HTERT RPE-1 (cell line): ENCODE results near the gene SLC25A26.
"Not testable (repeated sequence)": the region's sequence is repeated elsewhere in the genome, so short reads cannot be mapped to it uniquely, and the experiment has no call there.

Experiments used
- in situ Hi-C: fragments of 300-500 bp; cut with MboI; formaldehyde crosslinking; loops from 4 replicates; pipeline ENCODE4 v1.14.3; 2020; ENCODE audit warnings: low sequenced_read_pairs

The SLC25A26 gene

DNA sequence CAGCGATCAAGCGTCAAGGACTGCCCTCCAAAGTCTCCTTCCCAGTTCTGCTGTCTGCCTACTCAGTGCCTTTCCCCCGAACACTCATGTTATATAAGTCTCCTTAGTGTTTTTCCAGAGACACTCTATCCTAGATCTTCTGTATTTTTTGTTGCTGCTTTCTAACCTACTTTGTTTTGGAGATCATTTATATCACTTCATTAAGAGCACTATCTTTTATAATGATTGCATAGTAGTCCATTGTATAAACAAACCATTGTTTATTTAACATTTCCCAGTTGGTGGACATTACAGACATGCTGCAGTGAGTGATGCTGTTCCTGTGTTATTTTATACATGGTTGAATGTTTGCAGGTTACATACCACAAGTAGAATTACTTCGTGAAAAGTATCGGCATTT, 47.1 kb downstream of the SLC25A26 start:
- in situ Hi-C loops, result loop anchor here (25.0 kb wide), 1 partner anchor 544 kb away; no protein-coding TSS in a partner anchor

DNA sequence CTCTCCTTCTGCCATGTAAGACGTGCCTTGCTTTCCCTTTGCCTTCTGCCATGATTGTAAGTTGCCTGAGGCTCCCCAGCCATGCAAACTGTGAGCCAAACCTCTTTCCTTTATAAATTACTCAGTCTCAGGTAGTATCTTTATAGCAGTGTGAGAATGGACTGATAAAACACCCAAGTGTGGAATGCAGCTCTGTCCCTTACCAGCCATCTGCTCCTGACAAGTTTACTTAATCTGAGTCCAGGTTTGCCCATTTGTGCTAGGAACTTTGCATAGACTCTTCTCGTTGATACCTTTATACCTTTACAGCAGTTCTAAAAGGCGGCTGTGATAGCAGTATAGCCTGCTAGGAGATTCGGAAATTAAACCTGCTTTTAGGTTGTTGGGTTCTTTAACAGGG, 48.1 kb downstream of the SLC25A26 start:
- in situ Hi-C loops, result loop anchor here (25.0 kb wide), 1 partner anchor 543 kb away; no protein-coding TSS in a partner anchor

GRCh38 chr3:66269411-66269810, 48.6 kb downstream of the SLC25A26 start:
- in situ Hi-C loops, result loop anchor here (25.0 kb wide), 1 partner anchor 543 kb away; no protein-coding TSS in a partner anchor

GRCh38 chr3:66270288-66270687, 49.5 kb downstream of the SLC25A26 start:
- in situ Hi-C loops, result loop anchor here (25.0 kb wide), 1 partner anchor 542 kb away; no protein-coding TSS in a partner anchor

DNA sequence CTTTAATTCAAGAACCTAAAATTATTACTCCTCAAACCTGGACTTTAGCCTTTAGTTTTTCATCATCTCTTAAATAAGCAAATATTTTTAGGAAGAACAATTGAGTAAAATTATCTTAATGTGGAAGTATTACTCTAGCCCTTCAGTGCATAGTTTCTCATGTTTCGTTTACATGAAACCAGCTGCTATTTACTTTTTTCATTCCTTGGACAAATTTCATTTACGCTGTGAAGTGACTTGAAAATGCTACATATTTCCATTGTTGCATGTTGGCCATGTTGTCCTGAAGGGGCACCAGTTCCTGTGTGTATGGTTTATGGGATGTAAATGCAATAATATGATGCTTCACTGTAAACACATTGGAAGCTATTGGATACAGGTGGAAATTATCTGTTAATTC, 49.9 kb downstream of the SLC25A26 start:
- in situ Hi-C loops, result loop anchor here (25.0 kb wide), 1 partner anchor 542 kb away; no protein-coding TSS in a partner anchor

- in situ Hi-C loops, result loop anchor here (25.0 kb wide), 1 partner anchor 541 kb away; no protein-coding TSS in a partner anchor
Observed at GRCh38 chr3:66271231-66271630, 50.4 kb downstream of the SLC25A26 start.

- in situ Hi-C loops, result loop anchor here (25.0 kb wide), 1 partner anchor 540 kb away; no protein-coding TSS in a partner anchor
Observed at GRCh38 chr3:66272016-66272415, 51.2 kb downstream of the SLC25A26 start.

DNA sequence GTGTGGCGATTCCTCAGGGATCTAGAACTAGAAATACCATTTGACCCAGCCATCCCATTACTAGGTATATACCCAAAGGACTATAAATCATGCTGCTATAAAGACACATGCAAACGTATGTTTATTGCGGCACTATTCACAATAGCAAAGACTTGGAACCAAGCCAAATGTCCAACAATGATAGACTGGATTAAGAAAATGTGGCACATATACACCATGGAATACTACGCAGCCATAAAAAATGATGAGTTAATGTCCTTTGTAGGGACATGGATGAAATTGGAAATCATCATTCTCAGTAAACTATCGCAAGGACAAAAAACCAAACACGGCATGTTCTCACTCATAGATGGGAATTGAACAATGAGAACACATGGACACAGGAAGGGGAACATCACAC, 54.0 kb downstream of the SLC25A26 start:
- in situ Hi-C loops, result loop anchor here (25.0 kb wide), 1 partner anchor 537 kb away; no protein-coding TSS in a partner anchor

- in situ Hi-C loops, result no loop called here
Observed at GRCh38 chr3:66276705-66277274, 56.0 kb downstream of the SLC25A26 start.

DNA sequence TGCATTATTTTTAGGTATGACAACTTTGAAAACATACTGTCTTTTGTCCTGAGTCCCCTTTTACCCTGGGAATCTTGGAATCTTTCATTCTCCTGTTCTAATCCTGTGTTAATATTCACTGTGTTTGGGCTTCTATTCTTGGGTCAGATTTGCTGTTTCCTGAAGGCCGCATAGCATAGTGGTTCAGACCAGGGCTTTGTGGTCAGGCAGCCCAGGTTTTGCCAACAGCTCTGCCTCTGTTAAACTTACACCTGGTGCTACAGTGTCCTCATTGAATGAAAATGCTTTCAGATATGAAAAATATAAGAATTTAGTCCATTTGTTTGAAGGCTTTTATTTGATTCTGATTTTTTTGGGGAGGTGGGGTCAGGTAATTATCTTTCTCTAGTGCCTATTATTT, 58.4 kb downstream of the SLC25A26 start:
- in situ Hi-C loops, result no loop called here

DNA sequence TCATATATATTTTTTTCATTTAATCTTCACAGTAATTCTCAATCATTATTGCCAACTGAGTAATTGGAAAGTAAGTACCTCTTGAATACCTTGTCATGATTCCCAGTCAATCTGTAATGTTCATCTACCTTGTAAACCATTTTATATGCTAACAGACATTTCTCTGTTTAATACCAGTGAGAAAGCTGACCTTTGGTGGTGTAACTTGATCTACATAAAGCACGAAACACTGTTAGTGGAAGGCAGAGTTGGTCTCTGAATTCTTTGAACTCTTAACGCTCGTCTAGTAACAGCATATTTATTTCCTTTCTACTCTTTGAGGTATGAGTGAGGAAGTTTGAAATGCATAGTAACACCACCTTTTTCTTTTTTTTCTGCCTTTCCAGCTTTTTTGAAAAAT, 59.5 kb downstream of the SLC25A26 start:
- in situ Hi-C loops, result no loop called here

- in situ Hi-C loops, result not testable (repeated sequence)
Observed at GRCh38 chr3:66291922-66292321, 71.1 kb downstream of the SLC25A26 start.

DNA sequence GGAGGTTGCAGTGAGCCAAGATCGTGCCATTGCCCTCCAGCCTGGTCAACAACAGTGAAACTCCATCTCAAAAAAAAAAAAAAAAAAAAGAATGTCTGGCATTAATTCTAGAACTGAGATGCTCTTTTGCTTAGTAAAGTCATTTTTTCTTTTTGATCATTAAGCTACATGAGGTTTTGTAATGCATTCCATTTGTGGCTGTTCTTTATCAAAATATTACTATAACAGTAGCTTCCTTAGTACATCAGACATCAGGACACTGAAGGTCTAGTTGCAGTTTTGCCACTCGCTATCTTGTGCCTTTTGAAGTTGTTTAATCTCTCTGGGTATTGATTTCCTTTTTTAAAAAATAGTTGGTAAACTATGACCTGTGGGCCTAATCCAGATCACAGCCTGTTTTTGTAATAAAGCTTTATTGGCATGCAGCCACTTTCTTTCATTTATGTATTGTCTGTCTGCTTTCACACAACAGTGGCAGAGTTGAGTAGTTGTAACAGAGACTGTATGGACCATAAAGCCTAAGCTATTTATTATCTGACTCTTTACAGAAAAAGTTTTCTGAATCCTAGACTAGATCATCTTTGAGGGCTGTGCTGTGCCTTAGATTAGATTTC, 76.6 kb downstream of the SLC25A26 start:
- in situ Hi-C loops, result no loop called here

DNA sequence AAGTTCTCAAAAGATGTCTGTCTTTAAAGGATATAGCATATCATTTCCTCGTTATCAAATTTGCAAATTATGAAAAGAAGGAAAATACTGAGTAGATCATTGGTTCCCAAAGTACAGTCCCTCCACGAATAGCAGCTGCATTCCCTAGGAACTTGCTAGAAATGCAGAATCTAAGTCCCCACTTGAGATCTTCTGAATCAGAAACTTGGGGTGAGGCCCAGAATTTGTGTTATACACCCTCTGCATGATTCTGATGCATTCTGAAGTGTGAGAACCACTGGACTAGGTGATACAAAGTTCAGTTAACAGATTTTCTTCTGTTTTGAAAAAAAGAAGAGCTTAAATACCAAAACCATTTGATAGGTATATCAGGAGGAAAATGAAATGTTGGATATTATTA, 77.1 kb downstream of the SLC25A26 start:
- in situ Hi-C loops, result no loop called here

GRCh38 chr3:66298591-66298990, 77.8 kb downstream of the SLC25A26 start:
- in situ Hi-C loops, result no loop called here

GRCh38 chr3:66299085-66299484, 78.3 kb downstream of the SLC25A26 start:
- in situ Hi-C loops, result not testable (repeated sequence)

- in situ Hi-C loops, result no loop called here
Observed at GRCh38 chr3:66299891-66300290, 79.1 kb downstream of the SLC25A26 start.

- in situ Hi-C loops, result no loop called here
Observed at GRCh38 chr3:66302288-66302687, 81.5 kb downstream of the SLC25A26 start.

DNA sequence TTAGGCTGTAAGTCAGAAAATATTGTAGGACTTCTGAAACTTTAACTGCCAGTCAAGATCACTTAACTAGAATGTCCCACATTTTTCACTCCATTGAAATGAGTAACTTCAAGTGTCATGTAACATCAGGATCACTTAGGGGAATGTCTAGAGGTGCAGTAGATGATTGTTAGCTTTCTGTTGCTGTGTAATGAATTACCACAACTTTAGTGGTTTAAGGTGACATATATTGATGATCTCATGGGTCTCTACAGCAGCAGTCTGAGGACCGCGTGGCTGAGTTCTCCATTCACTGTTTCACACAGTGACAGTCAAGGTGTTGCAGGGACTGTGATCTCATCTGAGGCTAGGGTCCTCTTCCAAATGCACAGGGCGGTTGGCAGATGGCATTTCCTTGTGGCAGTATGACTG, 82.7 kb downstream of the SLC25A26 start:
- in situ Hi-C loops, result no loop called here

GRCh38 chr3:66304293-66304692, 83.5 kb downstream of the SLC25A26 start:
- in situ Hi-C loops, result no loop called here

GRCh38 chr3:66306086-66306485, 85.3 kb downstream of the SLC25A26 start:
- in situ Hi-C loops, result not testable (repeated sequence)

DNA sequence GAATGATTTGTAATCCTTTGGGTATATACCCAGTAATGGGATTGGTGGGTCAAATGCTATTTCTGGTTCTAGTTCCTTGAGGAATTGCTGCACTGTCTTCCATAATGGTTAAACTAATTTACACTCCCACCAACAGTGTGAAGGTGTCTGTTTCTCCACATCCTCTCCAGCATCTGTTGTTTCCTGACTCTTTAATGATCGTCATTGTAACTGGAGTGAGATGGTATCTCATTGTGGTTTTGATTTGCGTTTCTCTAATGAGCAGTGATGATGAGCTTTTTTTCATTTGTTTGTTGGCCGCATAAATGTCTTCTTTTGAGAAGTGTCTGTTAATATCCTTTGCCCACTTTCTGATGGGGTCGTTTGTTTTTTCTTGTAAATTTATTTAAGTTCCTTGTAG, 86.2 kb downstream of the SLC25A26 start:
- in situ Hi-C loops, result not testable (repeated sequence)
